Left ventricle myocardium inferior (tissue), 1 donor: Measurements from ENCODE around the gene SMPDL3A. TPM values are rescaled to one million over a fixed set of nuclear protein-coding genes. Genes with fewer than 3 reads are reported as not detected.

ENCODE experiments used
- DNase-seq: peaks from one replicate; pipeline ENCODE4 v3.0.0-alpha.2; 2020
- H3K27ac ChIP-seq: fragments of 200-600 bp; replicated peaks from 2 replicates; pipeline ENCODE4 v1.8.0; 2021
- H3K27me3 ChIP-seq: fragments of 200-600 bp; 2 replicates; pipeline ENCODE4 v1.8.0; 2021; ENCODE audit warnings: low read depth
- H3K36me3 ChIP-seq: fragments of 200-600 bp; 2 replicates; pipeline ENCODE4 v1.8.0; 2021
- H3K4me1 ChIP-seq: fragments of 200-600 bp; 2 replicates; pipeline ENCODE4 v1.8.0; 2021
- H3K4me3 ChIP-seq: fragments of 200-600 bp; 2 replicates; pipeline ENCODE4 v1.8.0; 2021; ENCODE audit warnings: mild to moderate bottlenecking, moderate library complexity
- H3K9me3 ChIP-seq: fragments of 200-600 bp; replicated peaks from 2 replicates; pipeline ENCODE4 v1.8.0; 2021
- CTCF ChIP-seq: fragments of 200-600 bp; IDR thresholded peaks from 2 replicates; pipeline ENCODE4 v1.8.0; 2021; ENCODE audit warnings: antibody characterized with exemption, mild to moderate bottlenecking, borderline replicate concordance
- intact Hi-C: fragments of 100-400 bp; cut with micrococcal nuclease; formaldehyde crosslinking; loops from one replicate; pipeline ENCODE4 v1.11.0; 2022
- total RNA-seq: library from RNA; stranded (reverse); fragmentation: NEBNext Ultra II Directional; extraction: Animal tissue kit (Norgen Biotek cat#: 25700); gene quantifications from one replicate; pipeline ENCODE4 v1.2.1, GENCODE V29; 2021
- donor health status: DM: no; HTN: yes; CAD: no; lungs with severe emphysema.

Gene SMPDL3A
- total RNA-seq, 1 donor from 2014 or later = 3.8 TPM

- peaks cover 4% of the 10 kb centered on the region for H3K9me3 ChIP-seq
- peaks cover 30% of the 10 kb centered on the region for H3K27me3 ChIP-seq
- intact Hi-C loops = no loop called here
- no peak overlapping the region for H3K27ac ChIP-seq
- TF ChIP-seq CTCF = no peak
- H3K4me3 ChIP-seq = no peak overlapping the region
- H3K36me3 ChIP-seq = no peaks in the 10 kb centered on the region
- DNase-seq = no peak
- H3K4me1 ChIP-seq = no peaks in the 10 kb centered on the region
Observed at GRCh38 chr6:122760330-122760729, 28.7 kb upstream of the SMPDL3A start.

- no peak for DNase-seq
- H3K27ac ChIP-seq = no peak overlapping the region
- no peaks in the 10 kb centered on the region for H3K36me3 ChIP-seq
- H3K9me3 ChIP-seq = peaks cover 4% of the 10 kb centered on the region
- H3K4me1 ChIP-seq = no peaks in the 10 kb centered on the region
- no peak for TF ChIP-seq CTCF
- H3K27me3 ChIP-seq = peaks cover 6% of the 10 kb centered on the region
- intact Hi-C loops = no loop called here
- no peak overlapping the region for H3K4me3 ChIP-seq
Observed at GRCh38 chr6:122766256-122766655, 22.8 kb upstream of the SMPDL3A start.

GRCh38 chr6:122770835-122771601 lies 18.0 kb upstream of the SMPDL3A start:
- intact Hi-C loops = no loop called here
- no peaks in the 10 kb centered on the region for H3K4me1 ChIP-seq
- H3K4me3 ChIP-seq = no peak overlapping the region
- H3K27me3 ChIP-seq = peaks cover 15% of the 10 kb centered on the region
- H3K36me3 ChIP-seq = no peaks in the 10 kb centered on the region
- H3K27ac ChIP-seq = no peak overlapping the region
- H3K9me3 ChIP-seq = no peaks in the 10 kb centered on the region
- no peak for DNase-seq
- TF ChIP-seq CTCF = no peak

- intact Hi-C loops = no loop called here
- H3K27ac ChIP-seq = no peak overlapping the region
- no peaks in the 10 kb centered on the region for H3K36me3 ChIP-seq
- no peak for TF ChIP-seq CTCF
- peaks cover 15% of the 10 kb centered on the region for H3K27me3 ChIP-seq
- DNase-seq = no peak
- no peaks in the 10 kb centered on the region for H3K4me1 ChIP-seq
- H3K4me3 ChIP-seq = no peak overlapping the region
- no peaks in the 10 kb centered on the region for H3K9me3 ChIP-seq
Observed at GRCh38 chr6:122772724-122773415, 16.2 kb upstream of the SMPDL3A start.

- Histone ChIP-seq H3K4me3 (no peak overlapping the region), H3K9me3 (no peaks in the 10 kb centered on the region), H3K4me1 (no peaks in the 10 kb centered on the region), H3K27me3 (peaks cover 22% of the 10 kb centered on the region), H3K27ac (no peak overlapping the region), H3K36me3 (no peaks in the 10 kb centered on the region)
- intact Hi-C loops = no loop called here
- DNase-seq = no peak
- no peak for TF ChIP-seq CTCF
Observed at GRCh38 chr6:122775975-122776374, 13.1 kb upstream of the SMPDL3A start.
